LNCAP (cell line): ENCODE data around the gene RAB12.

Source experiments
- TF ChIP-seq, protein P1 (sequence below): fragments of 450-650 bp; IDR thresholded peaks from 2 replicates; pipeline ENCODE4 v1.5.1; 2017; ENCODE audit warnings: mild to moderate bottlenecking

RAB12 gene

DNA sequence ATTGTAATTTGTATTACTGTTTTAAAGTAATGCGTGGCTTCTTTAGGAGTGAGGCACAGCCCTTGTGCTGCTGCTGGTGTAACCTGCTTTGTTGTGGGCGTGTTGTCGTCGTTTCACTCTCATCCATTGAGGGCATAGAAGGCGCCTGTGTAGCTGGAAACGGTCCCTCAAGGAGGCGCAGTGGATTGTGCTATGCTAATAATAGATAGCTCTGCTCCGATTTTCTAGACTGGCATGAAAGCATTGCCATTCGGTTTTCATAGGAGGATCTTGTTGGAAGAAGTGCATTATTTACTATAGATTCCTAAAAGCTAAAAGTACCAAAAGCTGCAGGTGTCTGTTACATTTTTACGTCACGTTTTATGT, 17.9 kb downstream of the RAB12 start:
- TF ChIP-seq, protein P1, sequence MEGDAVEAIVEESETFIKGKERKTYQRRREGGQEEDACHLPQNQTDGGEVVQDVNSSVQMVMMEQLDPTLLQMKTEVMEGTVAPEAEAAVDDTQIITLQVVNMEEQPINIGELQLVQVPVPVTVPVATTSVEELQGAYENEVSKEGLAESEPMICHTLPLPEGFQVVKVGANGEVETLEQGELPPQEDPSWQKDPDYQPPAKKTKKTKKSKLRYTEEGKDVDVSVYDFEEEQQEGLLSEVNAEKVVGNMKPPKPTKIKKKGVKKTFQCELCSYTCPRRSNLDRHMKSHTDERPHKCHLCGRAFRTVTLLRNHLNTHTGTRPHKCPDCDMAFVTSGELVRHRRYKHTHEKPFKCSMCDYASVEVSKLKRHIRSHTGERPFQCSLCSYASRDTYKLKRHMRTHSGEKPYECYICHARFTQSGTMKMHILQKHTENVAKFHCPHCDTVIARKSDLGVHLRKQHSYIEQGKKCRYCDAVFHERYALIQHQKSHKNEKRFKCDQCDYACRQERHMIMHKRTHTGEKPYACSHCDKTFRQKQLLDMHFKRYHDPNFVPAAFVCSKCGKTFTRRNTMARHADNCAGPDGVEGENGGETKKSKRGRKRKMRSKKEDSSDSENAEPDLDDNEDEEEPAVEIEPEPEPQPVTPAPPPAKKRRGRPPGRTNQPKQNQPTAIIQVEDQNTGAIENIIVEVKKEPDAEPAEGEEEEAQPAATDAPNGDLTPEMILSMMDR, result no peak

DNA sequence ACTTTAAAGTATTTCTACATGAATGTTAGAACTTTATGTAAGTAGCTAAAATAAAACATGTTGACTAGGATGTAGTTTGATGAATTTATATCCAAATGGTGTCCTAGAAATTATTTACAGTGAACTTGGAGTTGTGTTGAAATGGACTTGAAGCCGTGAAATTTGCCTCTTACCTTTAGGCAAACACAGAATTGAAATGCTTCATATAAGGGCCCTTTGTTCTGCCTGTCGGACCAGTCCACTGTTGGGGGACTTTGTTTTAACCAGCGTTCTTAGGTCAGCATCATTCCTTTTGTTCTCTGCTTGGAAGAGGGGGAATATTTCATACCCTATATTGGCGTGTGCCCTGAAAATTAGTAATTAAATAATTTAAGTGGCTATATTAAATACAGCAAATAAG, 18.3 kb downstream of the RAB12 start:
- TF ChIP-seq, protein P1, result no peak

DNA sequence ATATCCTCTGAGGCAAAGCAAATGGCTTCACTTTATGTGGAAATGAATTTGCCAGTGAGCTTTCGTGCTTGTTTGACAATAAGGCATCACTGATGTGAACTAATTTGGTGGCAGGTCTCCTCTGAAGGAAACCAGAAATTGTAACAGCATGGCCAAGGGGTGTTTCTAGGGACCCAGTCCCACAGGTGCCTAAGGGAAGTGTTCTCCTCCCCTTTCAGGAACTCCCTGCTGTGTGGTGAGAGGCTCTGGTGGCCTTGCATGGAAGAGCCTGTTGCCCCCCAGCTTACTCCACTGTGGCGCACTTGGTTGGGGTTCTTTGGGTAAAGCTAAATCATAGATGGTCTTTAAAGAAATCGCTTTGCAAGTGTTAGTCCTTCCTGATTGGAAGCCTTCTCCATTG, 20.4 kb downstream of the RAB12 start:
- TF ChIP-seq, protein P1, result no peak

DNA sequence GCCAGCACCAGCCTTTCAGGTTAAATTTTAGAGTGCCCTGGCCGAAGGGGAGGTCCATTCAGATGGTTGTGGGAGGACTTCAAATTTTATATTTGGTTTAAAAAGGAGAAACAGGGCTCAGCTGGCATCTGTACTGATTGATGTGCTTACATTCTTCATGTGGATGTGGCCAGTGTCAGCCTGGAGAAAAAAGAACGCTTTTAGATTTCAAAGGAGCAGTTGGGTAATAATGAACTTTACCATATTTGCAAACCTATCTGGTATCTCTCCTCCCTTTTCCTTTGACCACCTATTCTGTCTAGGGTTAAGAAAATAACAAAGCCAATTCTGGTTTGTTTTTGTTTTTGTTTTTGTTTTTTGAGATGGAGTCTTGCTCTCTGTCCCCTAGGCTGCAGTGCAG, 21.3 kb downstream of the RAB12 start:
- TF ChIP-seq, protein P1, result no peak

DNA sequence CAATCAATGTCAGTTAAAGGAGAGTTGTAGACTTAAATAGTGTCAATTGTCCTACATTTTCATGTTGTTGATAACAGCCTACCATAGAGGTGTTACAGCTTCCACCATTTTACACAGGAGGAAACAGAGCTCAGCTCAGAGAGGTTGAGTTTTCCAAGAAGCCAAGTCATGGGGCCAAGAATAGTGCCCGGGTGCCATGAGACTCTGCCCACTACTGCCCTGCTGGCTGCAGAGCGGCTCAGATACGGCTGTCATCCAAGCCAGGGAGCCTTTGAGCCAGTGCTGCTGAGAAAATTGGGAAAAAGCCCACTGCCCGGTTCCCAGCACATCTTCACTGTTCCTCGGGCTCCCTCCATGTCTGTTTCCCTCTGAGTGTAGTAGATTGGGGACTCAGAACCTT, 22.0 kb downstream of the RAB12 start:
- TF ChIP-seq, protein P1, result no peak

DNA sequence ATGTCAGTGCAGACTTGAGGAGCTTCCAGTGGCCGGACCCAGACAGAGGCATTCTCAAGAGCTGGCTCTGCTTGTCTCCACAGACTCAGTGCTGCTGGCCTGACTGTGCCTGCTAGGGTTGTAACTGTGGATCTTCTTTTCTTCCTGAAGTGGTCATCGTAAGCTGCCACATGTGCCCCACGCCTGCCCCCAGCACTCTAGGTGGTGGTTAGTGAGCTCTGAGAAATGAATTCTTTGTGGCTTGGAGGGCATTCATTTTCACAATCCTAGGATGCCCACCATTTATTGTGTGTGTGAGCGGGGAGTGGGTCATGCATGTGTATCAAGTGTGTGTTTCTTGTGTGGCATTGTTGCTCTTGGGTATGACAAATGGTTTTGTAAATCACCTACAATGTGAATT, 23.1 kb downstream of the RAB12 start:
- TF ChIP-seq, protein P1, result no peak

DNA sequence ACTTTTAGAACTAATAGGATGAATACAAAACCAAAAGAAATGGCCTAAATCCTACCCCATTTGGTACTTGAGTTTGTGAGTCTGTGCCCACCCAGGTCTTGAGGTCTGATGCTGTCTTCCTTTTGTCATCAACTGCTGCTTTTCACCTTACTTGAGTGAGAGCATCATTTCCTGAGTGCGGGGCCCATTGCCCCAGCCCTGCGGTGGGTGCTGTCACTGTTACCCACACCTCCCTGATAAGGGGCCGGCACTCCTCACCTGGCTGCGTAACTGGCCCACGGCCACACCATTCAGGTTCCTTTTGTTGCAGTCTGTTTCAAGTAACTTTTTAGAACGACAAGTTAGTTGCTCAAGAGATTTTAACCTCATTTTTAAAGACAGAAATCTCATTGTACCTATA, 25.3 kb downstream of the RAB12 start:
- TF ChIP-seq, protein P1, result no peak

DNA sequence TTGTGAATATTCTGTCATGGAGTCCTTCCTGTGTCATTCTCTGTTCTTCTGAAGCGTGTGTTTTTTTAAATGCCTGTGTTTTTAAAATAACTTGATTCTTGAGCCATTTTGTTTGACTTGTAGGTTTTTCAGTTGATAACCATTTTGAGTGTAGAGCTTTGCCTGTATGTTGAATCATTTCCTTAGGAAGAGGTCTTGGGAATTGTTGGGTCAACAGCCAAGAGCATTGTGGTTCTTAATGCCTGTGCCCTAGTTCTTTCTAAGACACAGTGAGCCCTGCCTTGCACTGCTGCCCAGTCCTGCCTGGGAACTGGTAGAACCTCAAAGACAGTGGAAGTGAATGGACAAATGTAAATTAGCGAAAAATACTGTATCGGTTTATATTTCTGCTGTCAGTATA, 25.9 kb downstream of the RAB12 start:
- TF ChIP-seq, protein P1, result no peak
